Coronary artery (tissue), 2 donors: ENCODE results near the gene UFSP1.

ENCODE experiments used
- DNase-seq: peaks from one replicate; pipeline ENCODE4 v3.0.0-alpha.2; 2017; ENCODE audit warnings: low spot score
- H3K27ac ChIP-seq, 2 donors: fragments of 200-600 bp; sonication (generic); one replicate each; pipeline ENCODE4 v1.5.1; 2016 to 2019
- H3K4me3 ChIP-seq: fragments of 200-600 bp; sonication (generic); 2 replicates; pipeline ENCODE4 v1.5.1; 2016; ENCODE audit warnings: mild to moderate bottlenecking, moderate library complexity
- TF ChIP-seq, protein P1 (sequence below): fragments of 200-600 bp; sonication (generic); IDR thresholded peaks from one replicate; pipeline ENCODE4 v1.5.1; 2019; ENCODE audit warnings: antibody characterized with exemption

Gene UFSP1

DNA sequence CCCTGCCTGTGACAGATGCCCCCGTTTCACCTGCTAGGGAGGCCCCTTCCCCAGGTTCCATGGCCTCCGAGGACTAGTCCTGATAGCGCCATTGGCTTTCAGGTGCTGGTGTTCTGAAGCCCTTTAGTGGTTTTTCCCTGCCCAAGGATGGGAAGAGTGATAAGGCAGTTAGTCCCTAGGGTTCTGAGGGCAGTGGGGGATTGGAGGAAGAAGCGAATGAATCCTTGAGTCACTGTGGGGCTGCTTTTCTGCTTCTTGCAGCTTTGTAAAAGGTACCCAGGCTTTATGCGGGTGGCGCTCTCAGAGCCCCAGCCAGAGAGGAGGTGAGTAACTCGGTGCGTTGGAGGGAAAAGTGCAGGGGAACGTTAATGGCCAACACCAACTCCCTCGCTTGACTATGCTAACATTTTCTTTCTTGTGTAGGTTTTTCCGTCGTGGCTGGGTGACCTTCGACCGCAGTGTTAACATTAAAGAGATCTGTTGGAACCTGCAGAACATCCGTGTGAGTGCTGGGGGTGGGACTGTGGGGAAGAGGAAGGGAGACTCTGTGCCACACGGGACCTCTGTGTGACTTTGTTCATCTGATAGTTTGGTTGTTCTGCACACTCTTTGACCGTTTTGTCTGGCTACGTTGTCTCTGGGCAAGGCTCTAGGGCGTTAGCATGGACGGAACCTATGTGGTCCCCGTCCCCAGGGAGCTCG, 3.9 kb downstream of the UFSP1 start:
- DNase-seq = no peak
- no peak overlapping the region for H3K27ac ChIP-seq
- H3K4me3 ChIP-seq = no peak overlapping the region
- TF ChIP-seq, protein P1, sequence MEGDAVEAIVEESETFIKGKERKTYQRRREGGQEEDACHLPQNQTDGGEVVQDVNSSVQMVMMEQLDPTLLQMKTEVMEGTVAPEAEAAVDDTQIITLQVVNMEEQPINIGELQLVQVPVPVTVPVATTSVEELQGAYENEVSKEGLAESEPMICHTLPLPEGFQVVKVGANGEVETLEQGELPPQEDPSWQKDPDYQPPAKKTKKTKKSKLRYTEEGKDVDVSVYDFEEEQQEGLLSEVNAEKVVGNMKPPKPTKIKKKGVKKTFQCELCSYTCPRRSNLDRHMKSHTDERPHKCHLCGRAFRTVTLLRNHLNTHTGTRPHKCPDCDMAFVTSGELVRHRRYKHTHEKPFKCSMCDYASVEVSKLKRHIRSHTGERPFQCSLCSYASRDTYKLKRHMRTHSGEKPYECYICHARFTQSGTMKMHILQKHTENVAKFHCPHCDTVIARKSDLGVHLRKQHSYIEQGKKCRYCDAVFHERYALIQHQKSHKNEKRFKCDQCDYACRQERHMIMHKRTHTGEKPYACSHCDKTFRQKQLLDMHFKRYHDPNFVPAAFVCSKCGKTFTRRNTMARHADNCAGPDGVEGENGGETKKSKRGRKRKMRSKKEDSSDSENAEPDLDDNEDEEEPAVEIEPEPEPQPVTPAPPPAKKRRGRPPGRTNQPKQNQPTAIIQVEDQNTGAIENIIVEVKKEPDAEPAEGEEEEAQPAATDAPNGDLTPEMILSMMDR = no peak

DNA sequence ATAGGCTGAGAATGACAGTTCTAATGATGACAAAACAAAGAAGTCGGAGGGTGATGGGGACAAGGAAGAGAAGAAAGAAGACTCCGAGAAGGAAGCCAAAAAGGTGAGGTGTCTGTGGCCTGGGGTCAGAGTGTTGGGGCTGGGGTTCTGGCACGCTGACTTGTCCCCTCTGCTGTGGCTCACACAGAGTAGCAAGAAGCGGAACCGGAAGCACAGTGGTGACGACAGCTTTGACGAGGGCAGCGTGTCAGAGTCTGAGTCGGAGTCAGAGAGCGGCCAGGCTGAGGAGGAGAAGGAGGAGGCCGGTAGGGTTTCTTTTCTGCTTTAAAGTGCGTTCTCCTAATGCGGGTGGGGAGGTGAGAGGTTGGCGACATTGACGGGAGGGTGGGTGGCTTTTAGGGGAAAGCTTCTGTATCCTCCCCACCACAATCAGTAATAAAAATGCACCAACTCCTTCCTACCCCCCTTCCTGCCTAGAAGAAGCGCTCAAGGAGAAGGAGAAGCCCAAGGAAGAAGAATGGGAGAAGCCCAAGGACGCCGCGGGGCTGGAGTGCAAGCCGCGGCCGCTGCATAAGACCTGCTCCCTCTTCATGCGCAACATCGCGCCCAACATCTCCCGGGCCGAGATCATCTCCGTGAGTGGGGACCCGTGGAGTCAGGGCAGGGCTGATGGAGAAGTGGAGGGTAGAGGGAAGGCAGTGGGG, 4.6 kb downstream of the UFSP1 start:
- H3K4me3 ChIP-seq = no peak overlapping the region
- TF ChIP-seq, protein P1 = no peak
- H3K27ac ChIP-seq = peak overlapping the region in 1 of 2 donors; percentile 9
- no peak for DNase-seq

- no peak overlapping the region for H3K27ac ChIP-seq
- H3K4me3 ChIP-seq = no peak overlapping the region
- TF ChIP-seq, protein P1 = no peak
- DNase-seq = no peak
These were observed 6.6 kb downstream of the UFSP1 start for GRCh38 chr7:100882785-100883526.

DNA sequence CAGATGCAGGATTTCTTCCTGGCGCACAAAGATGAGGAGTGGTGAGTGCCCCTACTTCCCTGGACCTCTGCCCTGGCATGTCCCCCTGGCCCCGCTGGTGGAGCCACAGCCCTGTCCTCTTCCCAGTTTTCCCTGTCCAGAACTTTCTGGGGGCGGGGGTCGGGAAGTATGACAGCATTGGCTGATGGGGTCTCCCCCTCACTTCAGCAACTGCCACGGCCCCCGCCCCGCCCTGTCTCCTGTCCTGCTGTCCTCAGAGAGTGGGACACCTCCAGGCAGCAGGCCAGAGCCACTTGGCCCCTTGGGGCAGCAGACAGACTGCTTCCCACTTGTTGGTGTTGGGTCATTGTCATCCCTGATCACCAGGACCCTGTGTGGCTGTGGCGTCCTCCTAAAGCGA, 7.3 kb downstream of the UFSP1 start:
- DNase-seq = no peak
- TF ChIP-seq, protein P1 = no peak
- H3K4me3 ChIP-seq = no peak overlapping the region
- H3K27ac ChIP-seq = no peak overlapping the region

DNA sequence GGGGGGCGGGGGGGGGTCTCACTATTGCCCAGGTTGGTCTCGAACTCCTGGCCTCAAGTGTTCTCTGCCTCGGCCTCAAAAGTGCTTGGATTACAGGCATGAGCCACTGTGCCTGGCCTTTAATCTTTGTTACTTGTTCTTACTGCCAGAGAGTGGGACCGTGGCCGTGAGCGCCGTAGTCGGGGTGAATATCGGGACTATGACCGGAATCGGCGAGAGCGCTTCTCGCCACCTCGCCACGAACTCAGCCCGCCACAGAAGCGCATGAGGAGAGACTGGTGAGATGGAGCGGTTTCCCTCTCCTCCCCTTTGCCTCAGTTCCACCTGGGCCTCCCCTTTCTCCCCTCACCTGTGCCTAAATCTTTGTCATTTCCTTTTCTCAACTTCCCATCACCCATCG, 8.4 kb downstream of the UFSP1 start:
- Histone ChIP-seq H3K27ac (no peak overlapping the region), H3K4me3 (no peak overlapping the region)
- TF ChIP-seq, protein P1 = no peak
- no peak for DNase-seq

DNA sequence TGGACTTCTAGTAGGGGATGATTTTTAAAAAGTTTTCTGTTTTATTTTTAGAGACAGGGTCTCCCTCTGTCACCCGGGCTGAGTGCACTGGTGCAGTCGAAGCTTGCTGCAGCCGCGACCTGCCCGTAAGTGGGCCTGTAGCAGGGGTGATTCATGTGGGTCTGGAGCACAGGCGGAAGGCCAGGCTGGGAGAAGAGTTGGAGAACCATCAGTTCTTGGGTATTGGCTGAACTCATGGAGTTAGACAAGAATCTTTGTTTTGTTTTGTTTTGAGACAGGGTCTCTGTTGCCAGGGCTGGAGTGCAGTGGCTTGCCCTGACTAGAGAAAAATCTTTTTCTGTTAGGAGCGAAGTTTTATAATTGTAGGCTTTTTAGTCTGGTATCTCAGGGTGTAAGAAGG, 8.9 kb downstream of the UFSP1 start:
- no peak overlapping the region for H3K27ac ChIP-seq
- DNase-seq = no peak
- TF ChIP-seq, protein P1 = no peak
- H3K4me3 ChIP-seq = no peak overlapping the region
